HL-60/S4 treated with retinoic acid at 250 ng/mL for 4 days and 3 days (cell line): ENCODE measurements around the gene MYMK.

ENCODE experiments used
- in situ Hi-C: fragments of 300-500 bp; cut with MboI; formaldehyde crosslinking; loops from 2 replicates; pipeline ENCODE4 v1.7.0; 2022; ENCODE audit warnings: low sequenced_read_pairs

Gene MYMK

GRCh38 chr9:133470988-133471387, 53.8 kb downstream of the MYMK start:
- in situ Hi-C loops: no loop called here

GRCh38 chr9:133470427-133470924, 54.3 kb downstream of the MYMK start:
- in situ Hi-C loops: no loop called here

- in situ Hi-C loops: no loop called here
Observed at GRCh38 chr9:133468777-133469421, 55.9 kb downstream of the MYMK start.

- in situ Hi-C loops: no loop called here
Observed at GRCh38 chr9:133468374-133468773, 56.4 kb downstream of the MYMK start.

GRCh38 chr9:133467101-133467500, 57.7 kb downstream of the MYMK start:
- in situ Hi-C loops: no loop called here

- in situ Hi-C loops: no loop called here
Observed at GRCh38 chr9:133465984-133466383, 58.8 kb downstream of the MYMK start.

GRCh38 chr9:133464638-133465037, 60.1 kb downstream of the MYMK start:
- in situ Hi-C loops: no loop called here
